SJCRH30 (cell line): ENCODE measurements around the gene LRRC37B. TPM values are rescaled to one million over a fixed set of nuclear protein-coding genes. Genes with fewer than 3 reads are reported as not detected.
"Not testable (repeated sequence)": the region's sequence is repeated elsewhere in the genome, so short reads cannot be mapped to it uniquely, and the experiment has no call there.

Experiments
- DNase-seq, 2 experiments: peaks; one replicate each; pipeline ENCODE4 v3.0.0-alpha.2; 2015 to 2020
- H3K27ac ChIP-seq: fragments of 250-450 bp; sonication (Bioruptor Pico); 2 replicates; pipeline ENCODE4 v1.5.1; 2020; ENCODE audit warnings: mild to moderate bottlenecking, moderate library complexity
- H3K27me3 ChIP-seq: fragments of 250-450 bp; sonication (Bioruptor Pico); 2 replicates; pipeline ENCODE4 v1.5.1; 2020; ENCODE audit warnings: mild to moderate bottlenecking, moderate library complexity
- H3K36me3 ChIP-seq: fragments of 250-450 bp; sonication (Bioruptor Pico); 2 replicates; pipeline ENCODE4 v1.5.1; 2020; ENCODE audit warnings: mild to moderate bottlenecking, moderate library complexity
- H3K4me1 ChIP-seq: fragments of 250-450 bp; sonication (Bioruptor Pico); 2 replicates; pipeline ENCODE4 v1.5.1; 2020; ENCODE audit warnings: mild to moderate bottlenecking, moderate library complexity
- H3K4me3 ChIP-seq: fragments of 250-450 bp; sonication (Bioruptor Pico); 2 replicates; pipeline ENCODE4 v1.5.1; 2020; ENCODE audit warnings: mild to moderate bottlenecking, moderate library complexity
- H3K9me3 ChIP-seq: fragments of 250-450 bp; sonication (Bioruptor Pico); replicated peaks from 2 replicates; pipeline ENCODE4 v1.5.1; 2020; ENCODE audit warnings: mild to moderate bottlenecking, moderate library complexity
- total RNA-seq: library from RNA; depleted of rRNA; stranded (reverse); fragments of >200 nt; shearing (Covaris generic); gene quantifications from 2 replicates; pipeline ENCODE4 v1.2.3, GENCODE V29; 2014

LRRC37B gene
- total RNA-seq, 1 experiment from 2014 or later = 13.2 TPM

DNA sequence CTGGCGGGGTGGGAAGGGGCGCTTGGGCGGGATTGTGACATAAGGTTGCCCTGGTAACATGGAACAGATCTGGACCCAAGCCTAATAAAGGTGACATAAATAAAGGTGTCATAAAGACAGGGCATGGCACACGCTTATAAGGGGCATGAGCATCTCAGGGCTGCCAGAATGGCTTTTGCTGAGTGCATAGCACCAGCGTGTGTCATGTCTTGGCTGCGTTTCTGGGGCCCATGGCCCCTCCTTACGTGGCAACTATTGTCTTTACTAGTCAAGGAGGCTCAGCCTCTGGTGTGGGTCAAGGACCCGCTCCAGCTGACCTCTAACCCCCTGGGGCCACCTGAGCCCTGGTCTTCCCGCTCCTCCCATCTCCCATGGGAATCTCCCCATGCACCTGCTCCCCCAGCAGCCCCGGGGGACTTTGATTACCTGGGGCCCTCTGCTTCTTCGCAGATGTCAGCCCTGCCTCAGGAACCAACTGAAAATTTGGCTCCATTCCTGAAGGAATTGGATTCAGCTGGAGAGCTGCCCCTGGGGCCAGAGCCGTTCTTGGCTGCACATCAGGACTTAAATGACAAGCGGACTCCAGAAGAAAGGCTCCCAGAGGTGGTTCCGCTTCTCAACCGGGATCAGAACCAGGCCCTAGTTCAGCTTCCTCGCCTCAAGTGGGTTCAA, 13.9 kb downstream of the LRRC37B start:
- no peak for DNase-seq
- H3K36me3 ChIP-seq = no peaks in the 10 kb centered on the region
- no peak overlapping the region for H3K27ac ChIP-seq
- no peaks in the 10 kb centered on the region for H3K4me1 ChIP-seq
- no peaks in the 10 kb centered on the region for H3K27me3 ChIP-seq
- no peak overlapping the region for H3K4me3 ChIP-seq
- H3K9me3 ChIP-seq = no peaks in the 10 kb centered on the region

DNA sequence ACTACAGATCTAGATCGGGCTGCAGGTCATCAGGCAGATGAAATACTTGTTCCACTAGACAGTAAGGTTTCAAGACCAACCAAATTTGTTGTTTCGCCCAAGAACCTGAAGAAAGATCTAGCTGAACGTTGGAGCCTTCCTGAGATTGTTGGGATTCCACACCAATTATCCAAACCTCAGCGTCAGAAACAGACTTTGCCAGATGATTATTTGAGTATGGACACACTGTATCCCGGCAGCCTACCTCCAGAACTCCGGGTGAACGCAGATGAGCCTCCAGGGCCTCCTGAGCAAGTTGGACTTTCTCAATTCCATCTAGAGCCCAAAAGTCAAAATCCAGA, 14.4 kb downstream of the LRRC37B start:
- no peak overlapping the region for H3K4me3 ChIP-seq
- no peaks in the 10 kb centered on the region for H3K9me3 ChIP-seq
- H3K27me3 ChIP-seq = no peaks in the 10 kb centered on the region
- no peak overlapping the region for H3K27ac ChIP-seq
- DNase-seq = no peak
- no peaks in the 10 kb centered on the region for H3K4me1 ChIP-seq
- H3K36me3 ChIP-seq = no peaks in the 10 kb centered on the region

DNA sequence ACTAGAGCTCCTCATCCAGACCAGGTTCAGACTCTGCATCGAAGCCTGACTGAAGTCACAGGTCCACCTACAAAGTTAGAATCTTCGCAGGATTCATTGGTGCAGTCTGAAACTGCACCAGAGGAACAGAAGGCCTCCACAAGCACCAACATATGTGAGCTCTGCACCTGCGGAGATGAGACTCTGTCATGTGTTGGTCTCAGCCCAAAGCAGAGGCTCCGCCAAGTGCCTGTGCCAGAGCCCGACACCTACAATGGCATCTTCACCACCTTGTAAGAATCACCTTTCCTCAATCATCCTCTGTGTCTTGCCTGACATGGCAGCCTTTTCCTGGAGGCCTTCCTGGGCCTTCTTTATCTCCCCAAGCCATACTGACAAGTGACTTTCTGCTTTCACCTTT, 15.4 kb downstream of the LRRC37B start:
- H3K4me3 ChIP-seq, H3K4me1 ChIP-seq, H3K27me3 ChIP-seq, H3K27ac ChIP-seq, DNase-seq, H3K36me3 ChIP-seq, H3K9me3 ChIP-seq: not testable (repeated sequence)

DNA sequence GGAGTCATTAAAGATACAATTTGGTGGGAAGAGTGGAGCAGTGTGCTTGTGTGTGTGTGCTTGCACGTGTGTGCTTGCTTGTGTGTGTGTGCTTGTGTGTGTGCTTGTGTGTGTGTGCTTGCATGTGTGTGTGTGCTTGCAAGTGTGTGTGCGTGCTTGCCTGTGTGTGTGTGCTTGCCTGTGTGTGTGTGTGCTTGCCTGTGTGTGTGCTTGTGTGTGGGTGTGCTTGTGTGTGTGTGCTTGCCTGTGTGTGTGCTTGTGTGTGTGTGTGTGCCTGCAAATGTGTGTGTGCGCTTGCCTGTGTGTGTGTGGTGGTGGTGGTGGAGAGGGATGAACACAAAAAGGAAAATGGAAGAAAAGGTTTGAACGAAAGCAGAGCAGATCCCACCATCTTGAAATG, 20.1 kb downstream of the LRRC37B start:
- not testable (repeated sequence) for H3K9me3 ChIP-seq, DNase-seq

DNA sequence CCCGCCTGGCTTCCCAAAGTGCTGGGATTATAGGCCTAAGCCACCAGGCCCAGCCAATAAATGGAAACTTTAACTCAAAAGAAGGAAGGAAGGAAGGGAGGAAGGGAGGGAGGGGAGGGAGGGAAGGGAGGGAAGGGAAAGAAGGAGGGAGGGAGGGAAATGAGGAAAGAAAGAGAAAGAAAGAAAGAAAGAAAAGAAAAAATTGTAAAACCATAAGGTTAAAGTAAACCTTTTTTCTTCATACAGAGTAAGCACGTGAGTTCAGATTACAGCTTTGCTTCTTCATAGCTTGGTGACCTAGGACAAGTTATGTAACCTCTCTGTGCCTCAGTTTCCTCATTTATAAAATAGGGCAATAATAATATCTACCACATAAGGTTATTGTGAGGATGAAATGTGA, 26.0 kb downstream of the LRRC37B start:
- H3K4me1 ChIP-seq = no peaks in the 10 kb centered on the region
- DNase-seq = no peak
- H3K36me3 ChIP-seq = 0 out of 2 replicates have a peak, but pooled peaks cover 4% of the 10 kb centered on the region
- H3K4me3 ChIP-seq = no peak overlapping the region
- H3K9me3 ChIP-seq = no peaks in the 10 kb centered on the region
- no peak overlapping the region for H3K27ac ChIP-seq
- no peaks in the 10 kb centered on the region for H3K27me3 ChIP-seq

More for the DNA sequence above, 20.1 kb downstream of the LRRC37B start:
- H3K27ac ChIP-seq, H3K27me3 ChIP-seq, H3K4me3 ChIP-seq, H3K36me3 ChIP-seq, H3K4me1 ChIP-seq: not testable (repeated sequence)

DNA sequence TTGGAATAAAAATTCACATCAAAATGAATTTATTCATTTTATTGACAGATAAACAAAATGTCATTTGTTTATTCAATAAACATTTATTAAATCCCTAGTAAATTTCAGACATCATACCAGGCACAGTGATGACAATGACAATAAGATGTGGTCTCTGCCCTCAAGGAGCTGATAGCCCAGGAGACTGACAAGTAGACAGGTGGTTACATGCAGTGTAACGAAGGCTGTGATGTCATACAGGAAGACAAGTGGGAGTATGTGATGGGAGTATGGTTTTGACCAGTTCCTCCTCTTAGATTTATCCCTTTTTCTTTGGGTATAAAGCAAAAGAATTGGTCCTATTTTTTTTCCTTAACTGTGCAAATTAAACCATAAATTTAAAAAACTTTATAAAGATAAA, 26.6 kb downstream of the LRRC37B start:
- peak in 1 of 2 experiments; percentile 13 for DNase-seq
- not testable (repeated sequence) for H3K9me3 ChIP-seq, H3K36me3 ChIP-seq, H3K27ac ChIP-seq, H3K4me3 ChIP-seq, H3K4me1 ChIP-seq, H3K27me3 ChIP-seq

DNA sequence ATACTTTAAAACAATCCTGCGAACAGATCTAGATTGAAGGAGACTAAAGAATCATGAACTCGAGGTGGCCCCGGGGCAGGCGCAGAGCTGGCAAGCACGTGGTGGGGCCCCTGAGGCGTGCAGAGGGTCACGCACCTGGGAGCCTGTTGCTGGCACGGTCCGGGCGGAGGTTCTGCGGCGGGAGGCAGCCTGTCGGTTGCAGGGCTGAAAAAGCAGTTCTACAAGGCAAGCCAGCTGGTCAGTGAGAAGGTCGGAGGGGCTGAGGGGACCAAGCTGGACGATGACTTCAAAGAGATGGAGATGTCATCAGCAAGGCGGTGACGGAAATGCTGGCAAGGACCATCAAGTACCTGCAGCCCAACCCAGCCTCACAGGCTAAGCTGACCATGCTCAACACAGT, 33.1 kb downstream of the LRRC37B start:
- H3K27me3 ChIP-seq, DNase-seq, H3K4me1 ChIP-seq, H3K36me3 ChIP-seq, H3K9me3 ChIP-seq, H3K4me3 ChIP-seq, H3K27ac ChIP-seq: not testable (repeated sequence)

DNA sequence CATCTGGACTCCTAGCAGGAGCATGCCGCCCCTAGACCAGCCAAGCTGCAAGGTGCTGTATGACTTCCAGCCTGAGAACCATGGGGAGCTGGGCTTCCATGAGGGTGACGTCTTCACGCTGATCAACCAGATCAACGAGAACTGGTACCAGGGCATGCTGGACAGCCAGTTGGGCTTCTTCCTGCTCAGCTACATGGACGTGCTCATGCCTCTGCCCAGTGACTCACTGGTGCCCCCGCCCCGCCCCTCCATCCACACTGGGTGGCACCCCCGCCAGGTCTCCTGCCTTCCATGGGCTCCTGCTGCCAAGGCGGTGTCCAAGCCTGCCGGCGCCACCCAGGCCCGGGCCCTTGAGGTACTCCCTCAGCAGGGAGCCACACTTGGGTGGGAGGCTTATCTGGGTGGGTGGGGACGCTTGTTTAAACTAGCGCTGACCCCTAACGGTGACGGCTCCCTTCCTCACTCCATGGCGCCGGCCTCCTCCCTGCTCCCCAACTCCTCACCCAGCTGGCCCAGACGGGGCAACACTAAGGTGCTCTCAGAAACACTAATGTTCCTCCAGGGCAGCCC, 34.2 kb downstream of the LRRC37B start:
- DNase-seq, H3K27ac ChIP-seq, H3K9me3 ChIP-seq: not testable (repeated sequence)

DNA sequence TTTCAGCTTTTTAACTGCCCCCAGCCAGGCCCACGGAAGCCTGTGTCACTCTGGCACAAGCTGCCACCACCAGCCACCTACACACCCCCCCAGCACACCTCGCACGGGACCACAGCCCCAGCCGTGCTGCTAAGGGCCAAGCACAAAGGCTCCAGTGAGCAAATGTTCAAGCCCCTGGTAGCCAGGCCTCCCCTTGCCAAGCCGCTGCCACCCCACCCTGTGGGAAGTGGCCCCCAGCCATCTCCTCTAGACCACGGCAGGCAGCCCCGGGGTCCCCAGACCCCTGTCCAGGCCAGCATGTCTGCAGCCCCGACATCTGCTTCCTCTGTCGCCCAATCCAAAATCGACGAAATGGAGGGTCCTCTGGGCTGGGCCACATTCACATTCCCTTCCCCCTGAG, 35.1 kb downstream of the LRRC37B start:
- not testable (repeated sequence) for H3K4me3 ChIP-seq, DNase-seq, H3K27ac ChIP-seq, H3K9me3 ChIP-seq, H3K27me3 ChIP-seq, H3K36me3 ChIP-seq, H3K4me1 ChIP-seq

More for the DNA sequence above, 34.2 kb downstream of the LRRC37B start:
- H3K4me3 ChIP-seq, H3K27me3 ChIP-seq, H3K36me3 ChIP-seq, H3K4me1 ChIP-seq: not testable (repeated sequence)

DNA sequence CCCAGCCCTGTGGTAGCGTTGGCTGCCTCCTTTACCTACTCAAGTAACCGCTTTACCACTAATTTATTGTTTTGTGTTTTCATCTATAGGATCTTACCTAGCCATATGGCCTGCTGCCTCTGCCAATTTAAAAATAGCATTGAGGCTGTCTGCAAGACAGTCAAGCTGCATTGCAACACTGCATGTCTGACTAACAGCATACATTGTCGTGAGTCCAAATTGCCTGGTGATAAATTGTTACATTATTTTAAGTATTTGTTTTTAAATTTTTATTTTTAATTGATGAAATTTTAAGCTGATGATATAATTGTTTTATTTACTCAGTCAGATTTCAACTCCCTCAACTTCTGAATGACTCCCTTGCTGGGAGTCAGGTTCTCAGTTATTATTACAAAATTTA, 38.4 kb downstream of the LRRC37B start:
- not testable (repeated sequence) for DNase-seq, H3K9me3 ChIP-seq, H3K27me3 ChIP-seq, H3K4me3 ChIP-seq, H3K36me3 ChIP-seq, H3K27ac ChIP-seq, H3K4me1 ChIP-seq

DNA sequence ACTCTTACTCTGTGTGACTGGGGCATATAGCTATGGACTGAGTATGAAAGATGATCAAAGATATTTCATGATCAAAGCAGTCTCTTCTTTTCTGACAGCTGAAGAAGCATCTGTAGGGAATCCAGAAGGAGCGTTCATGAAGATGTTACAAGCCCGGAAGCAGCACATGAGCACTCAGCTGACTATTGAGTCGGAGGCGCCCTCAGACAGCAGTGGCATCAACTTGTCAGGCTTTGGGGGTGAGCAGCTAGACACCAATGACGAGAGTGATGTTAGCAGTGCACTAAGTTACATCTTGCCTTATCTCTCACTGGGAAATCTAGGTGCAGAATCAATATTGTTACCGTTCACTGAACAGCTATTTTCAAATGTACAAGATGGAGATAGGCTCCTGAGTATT, 40.5 kb downstream of the LRRC37B start:
- not testable (repeated sequence) for H3K4me1 ChIP-seq, DNase-seq, H3K9me3 ChIP-seq, H3K36me3 ChIP-seq, H3K27ac ChIP-seq, H3K4me3 ChIP-seq, H3K27me3 ChIP-seq

DNA sequence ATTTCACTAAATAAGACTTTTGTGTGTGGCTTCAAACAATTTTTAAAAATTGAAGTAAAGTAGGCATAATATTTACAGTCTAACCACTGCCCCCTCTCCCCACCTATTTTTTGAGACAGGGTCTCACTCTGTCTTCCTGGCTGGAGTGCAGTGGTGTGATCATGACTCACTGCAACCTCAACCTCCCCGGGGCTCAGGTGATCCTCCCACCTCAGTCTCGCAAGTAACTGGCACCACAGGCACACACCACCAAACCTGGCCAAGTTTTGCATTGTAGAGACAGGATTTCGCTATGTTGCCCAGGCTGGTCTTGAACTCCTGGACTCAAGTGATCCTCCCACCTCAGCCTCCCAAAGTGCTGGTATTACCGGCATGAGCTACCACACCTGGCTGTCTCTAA, 47.8 kb downstream of the LRRC37B start:
- not testable (repeated sequence) for H3K4me3 ChIP-seq, H3K27ac ChIP-seq, DNase-seq, H3K4me1 ChIP-seq, H3K9me3 ChIP-seq, H3K27me3 ChIP-seq, H3K36me3 ChIP-seq

DNA sequence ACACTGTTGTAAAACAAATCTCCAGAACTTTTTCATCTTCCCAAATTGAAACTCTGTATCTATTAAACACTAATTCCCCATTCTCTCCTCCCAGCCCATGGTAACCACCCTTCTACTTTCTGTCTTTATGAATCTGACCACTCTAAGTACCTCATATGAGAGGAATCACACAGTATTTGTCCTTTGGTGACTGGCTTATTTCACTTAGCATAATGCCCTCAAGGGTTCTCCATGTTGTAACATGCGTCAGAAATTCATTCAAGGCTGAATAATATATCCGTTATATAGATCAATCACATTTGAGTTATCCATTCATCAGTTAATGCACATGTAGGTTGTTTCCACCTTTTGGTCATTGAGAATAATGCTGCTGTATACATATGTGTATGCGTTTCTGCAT, 48.2 kb downstream of the LRRC37B start:
- DNase-seq, H3K4me1 ChIP-seq, H3K36me3 ChIP-seq, H3K4me3 ChIP-seq, H3K27me3 ChIP-seq, H3K27ac ChIP-seq, H3K9me3 ChIP-seq: not testable (repeated sequence)

DNA sequence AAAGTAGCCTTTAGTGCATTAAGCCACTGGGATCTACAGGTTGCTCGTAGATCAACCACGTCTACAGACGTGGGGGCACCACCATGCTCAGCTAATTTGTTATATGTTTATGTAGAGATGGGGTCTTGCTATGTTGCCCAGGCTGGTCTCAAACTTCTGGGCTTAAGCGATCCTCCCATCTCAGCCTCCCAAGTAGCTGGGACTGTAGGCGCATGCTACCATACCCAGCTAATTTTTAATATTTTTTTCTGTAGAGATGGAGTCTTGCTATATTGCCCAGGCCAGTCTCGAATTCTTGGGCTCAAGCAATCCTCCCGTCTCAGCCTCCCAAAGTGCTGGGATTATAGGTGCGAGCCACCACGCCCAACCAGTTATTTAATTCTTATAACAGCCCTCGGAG, 49.3 kb downstream of the LRRC37B start:
- H3K36me3 ChIP-seq, H3K27me3 ChIP-seq, H3K9me3 ChIP-seq, H3K4me1 ChIP-seq, DNase-seq, H3K4me3 ChIP-seq, H3K27ac ChIP-seq: not testable (repeated sequence)

DNA sequence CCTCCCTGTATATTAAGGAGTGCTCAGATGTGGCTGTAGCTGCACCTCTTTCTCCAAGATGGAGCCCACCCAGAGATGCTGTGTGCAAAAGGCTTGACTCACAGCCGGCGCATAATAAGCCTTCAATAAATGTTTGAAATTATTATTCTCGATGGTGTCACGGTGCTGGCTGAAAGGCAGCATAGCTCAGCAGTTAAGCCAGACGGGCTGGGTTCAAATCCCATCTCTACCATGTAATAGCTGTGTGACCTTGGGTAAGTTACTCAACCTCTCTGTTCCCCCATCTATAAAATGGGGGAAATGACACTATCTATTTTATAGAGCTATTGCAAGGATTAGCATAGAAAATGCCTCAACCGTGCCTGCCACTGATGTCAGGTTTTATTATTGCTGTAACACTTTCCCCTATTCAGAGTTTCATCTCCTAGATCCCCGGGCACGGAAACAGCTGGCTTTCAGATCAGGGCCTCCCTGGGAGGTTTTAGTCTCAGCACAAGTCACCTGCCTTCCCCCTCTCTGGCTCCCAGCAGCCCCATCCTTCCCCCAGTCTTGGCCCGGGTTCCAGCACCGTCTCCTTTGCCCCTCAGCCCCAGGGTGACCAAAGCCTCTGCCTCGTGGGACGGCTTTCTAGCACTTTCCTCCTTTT, 50.4 kb downstream of the LRRC37B start:
- not testable (repeated sequence) for DNase-seq, H3K4me1 ChIP-seq, H3K36me3 ChIP-seq, H3K27ac ChIP-seq, H3K4me3 ChIP-seq, H3K9me3 ChIP-seq, H3K27me3 ChIP-seq

DNA sequence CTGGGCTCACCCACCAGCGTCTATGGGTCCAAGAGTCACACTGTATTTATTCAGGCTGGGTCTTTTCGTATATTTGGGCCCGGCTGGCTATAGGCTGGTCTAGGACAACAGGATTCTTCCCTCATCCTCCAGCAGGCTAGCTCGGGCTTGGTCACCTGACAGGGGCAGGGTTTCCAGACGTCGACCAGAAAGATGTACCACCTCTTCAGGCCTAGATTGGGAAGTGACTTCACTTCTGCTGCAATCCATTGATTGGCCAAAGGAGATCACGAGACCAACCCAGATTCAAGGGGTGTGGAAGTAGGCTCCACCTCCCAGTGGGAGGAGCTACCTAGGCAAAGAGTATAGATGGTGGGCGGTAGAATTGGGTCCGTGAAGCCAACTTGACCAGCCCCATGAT, 53.5 kb downstream of the LRRC37B start:
- H3K4me3 ChIP-seq, H3K9me3 ChIP-seq, H3K36me3 ChIP-seq, H3K4me1 ChIP-seq, H3K27ac ChIP-seq, H3K27me3 ChIP-seq: not testable (repeated sequence)
- DNase-seq = peak in 1 of 2 experiments; percentile 75
